ENCODE results near the gene MVD.

MVD gene, protein sequence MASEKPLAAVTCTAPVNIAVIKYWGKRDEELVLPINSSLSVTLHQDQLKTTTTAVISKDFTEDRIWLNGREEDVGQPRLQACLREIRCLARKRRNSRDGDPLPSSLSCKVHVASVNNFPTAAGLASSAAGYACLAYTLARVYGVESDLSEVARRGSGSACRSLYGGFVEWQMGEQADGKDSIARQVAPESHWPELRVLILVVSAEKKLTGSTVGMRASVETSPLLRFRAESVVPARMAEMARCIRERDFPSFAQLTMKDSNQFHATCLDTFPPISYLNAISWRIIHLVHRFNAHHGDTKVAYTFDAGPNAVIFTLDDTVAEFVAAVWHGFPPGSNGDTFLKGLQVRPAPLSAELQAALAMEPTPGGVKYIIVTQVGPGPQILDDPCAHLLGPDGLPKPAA

DNA sequence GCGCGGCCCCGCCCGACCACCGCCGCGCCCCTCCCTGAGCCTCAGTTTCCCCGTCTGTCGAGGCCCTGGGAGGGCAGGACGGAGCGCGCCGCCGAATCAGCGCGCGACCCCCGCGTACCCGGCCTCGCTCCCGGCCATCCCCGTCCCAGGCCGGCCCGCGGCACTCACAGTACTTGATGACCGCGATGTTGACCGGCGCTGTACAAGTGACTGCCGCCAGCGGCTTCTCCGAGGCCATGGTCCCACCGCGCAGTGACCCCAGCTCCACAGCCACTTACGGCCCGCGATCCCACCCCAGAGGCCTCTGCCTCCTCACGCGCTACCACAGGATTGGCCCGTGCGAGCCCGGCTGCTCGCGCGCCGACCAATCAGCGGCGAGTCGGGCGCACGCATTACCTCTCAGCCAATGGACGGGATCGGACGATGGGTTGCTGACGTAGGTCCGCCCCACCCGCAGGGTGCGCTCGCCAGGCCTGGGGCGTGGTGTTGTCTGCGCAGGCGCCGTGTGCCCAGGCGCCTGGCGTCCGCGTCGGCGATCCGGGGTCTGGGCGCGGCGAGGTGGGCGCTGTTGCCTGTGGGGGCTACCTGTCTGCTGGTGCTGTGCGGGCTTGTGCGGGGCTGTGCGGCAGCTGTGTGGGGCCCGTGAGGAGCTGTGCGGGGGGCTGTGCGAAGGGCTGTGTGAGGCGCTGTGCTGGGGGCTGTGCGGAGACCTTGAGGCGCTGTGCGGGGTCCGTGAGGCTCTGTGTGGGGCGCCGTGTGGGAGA is at the start of gene MVD:
Gene MVD (minus strand): TSS at position 249 of the 764 bp plus-strand sequence. CDS start 11 bp downstream, at position 238.
- DNase-seq (ENCODE audit: low spot score) = peak; percentile 98

GRCh38 chr16:88712362-88712979 is 49.6 kb upstream of the MVD start:
- DNase-seq (ENCODE audit: low spot score) = no peak

- no peak for DNase-seq (ENCODE audit: low spot score)
Observed at GRCh38 chr16:88711750-88712340, 49.0 kb upstream of the MVD start.

DNA sequence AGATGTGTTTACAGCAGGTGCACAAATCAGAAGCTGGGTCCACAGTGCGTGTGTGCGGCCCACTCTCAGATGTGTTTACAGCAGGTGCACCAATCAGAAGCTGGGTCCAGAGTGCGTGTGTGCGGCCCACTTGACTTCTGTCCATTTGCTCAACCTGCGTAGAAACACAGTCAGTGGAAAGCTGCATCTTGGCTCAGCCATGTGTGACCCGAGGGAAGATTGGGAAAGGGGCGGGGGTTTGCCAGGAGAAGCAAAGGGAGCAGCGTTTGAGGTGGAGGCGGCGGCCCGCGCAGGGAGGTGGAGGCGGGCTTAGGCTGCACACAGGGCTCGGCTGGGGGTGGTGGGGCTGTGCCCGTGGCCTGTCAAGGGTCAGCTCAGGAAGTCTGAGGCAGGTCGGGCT is 47.7 kb upstream of the MVD start:
- DNase-seq (ENCODE audit: low spot score) = no peak

GRCh38 chr16:88706965-88707826 is 44.3 kb upstream of the MVD start:
- peak; percentile 9 for DNase-seq (ENCODE audit: low spot score)

- peak; percentile 86 for DNase-seq (ENCODE audit: low spot score)
Observed at GRCh38 chr16:88706229-88706964, 43.5 kb upstream of the MVD start, which contains the start of the genes CTU2 and RNF166. Gene CTU2, plus strand, starts transcription at chr16:88706503. Its CDS starts 28 bp downstream, at chr16:88706531. Gene RNF166, minus strand, starts transcription at chr16:88706408. Its CDS starts 83 bp downstream, at chr16:88706325.

GRCh38 chr16:88705801-88706228 is 42.9 kb upstream of the MVD start:
- DNase-seq (ENCODE audit: low spot score) = peak; percentile 18

DNA sequence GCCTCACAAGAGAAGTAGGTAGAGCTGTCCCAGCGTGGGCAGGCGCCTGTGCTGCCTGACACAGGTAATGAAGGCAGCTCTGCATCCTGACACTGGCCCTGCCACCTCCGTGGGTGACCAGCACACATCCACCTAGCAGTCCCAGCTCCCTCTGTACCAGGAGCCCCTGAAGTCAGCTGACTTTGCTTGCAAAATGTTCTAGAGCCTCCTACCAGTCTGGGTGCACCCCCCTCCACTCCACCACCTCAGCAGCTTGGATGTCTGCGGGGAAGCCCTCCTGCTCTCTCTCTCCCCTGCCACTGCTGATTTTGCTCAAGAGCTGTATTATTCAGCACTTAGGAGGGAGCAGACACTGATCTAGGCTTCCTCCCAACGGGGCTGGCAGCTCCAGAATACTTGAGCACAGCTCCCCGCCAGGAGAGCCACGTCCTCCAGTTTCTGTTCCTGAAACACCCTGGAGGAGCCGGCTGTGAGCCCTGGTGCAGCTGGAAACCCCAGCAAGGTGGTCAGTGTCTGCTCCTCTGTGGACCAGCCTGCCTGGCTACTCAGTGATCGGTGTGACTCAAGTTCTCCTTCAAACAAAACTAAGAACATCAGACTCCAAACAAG is 42.3 kb upstream of the MVD start:
- DNase-seq (ENCODE audit: low spot score) = peak; percentile 25

DNA sequence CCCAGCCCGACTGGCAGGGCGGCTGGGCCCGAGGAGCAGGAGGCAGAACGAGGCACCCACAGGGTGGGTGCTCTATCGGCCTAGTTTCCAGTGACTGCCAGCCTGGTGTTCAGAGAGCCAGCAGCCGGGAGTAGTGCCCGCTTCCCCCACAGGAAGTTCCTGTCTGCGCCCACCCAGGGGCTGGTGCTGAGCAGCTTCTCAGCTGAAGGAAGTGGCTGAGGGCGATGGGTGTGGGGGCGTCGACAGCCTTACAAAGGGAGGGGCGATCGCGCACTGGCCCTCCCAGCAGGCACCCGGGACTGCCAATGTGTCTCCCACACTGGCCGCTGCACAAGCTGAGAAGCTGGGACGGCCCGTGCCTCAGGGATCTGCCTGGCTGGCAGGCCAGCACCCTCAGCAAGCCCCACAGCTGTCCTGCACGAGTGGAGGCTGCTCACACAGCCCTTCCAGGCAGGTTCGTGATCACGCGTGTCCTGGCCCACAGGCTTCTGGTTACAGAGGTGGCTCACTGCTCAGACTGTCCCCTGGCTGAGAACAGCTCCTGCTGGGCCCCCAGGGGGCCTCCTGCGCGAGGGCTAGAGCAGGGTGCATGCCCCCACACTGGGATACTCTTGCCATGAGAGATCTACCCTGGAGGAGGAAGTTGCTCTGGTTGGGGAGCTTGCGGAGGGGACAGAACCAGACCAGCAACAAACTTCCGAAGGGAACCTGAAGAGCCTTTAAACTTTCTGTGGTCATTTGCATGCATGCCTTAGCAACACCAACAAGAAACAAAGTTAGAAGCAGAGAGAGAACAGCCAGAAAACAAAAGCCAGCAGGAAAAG is 40.8 kb upstream of the MVD start:
- no peak for DNase-seq (ENCODE audit: low spot score)

DNA sequence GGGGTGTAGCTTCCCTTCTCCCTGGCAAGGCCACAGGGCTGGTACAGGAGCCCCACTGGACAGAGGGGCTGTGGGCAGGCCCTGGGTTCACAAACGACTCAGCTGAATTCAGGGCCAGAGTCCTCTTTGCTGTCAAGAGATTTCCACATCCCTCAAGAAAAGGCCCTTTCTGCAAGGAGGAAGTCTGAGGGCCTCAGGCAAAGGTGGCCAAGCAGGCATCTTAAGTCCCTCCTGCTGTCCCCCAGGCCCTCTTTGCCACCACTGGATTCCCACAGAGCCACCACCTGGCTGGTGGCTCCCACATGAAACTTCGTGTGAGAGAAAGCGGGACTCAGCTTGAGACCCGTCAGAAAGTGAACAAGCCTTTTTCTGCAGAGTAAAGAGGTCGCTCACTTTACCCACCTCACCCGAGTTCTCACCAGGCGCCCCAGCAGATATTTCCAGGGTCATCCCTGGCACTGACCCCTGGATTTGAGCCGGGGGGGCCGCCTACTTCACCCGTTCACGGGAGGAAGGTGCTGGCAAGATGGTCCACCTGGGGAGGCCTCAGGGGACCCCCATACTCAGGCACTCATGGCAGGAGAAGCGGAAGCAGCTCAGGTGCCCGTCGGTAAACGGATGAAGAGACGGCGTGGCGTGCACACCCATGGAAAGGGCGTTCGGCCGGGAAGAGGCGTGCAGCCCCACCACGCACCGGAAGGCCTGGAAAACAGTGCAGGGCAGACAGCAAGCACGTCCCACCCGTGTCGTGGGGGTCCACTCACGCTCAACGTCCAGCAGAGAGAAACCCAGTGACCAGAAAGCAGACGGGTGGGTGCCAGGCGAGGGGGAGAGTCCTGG is 39.7 kb upstream of the MVD start:
- DNase-seq (ENCODE audit: low spot score) = no peak

GRCh38 chr16:88701581-88702370 is 38.9 kb upstream of the MVD start:
- DNase-seq (ENCODE audit: low spot score) = no peak

- DNase-seq (ENCODE audit: low spot score) = peak; percentile 41
Observed at GRCh38 chr16:88700636-88701482, 38.0 kb upstream of the MVD start.

- DNase-seq (ENCODE audit: low spot score) = no peak
Observed at GRCh38 chr16:88700322-88700635, 37.4 kb upstream of the MVD start.

- no peak for DNase-seq (ENCODE audit: low spot score)
Observed at GRCh38 chr16:88699180-88699579, 36.3 kb upstream of the MVD start.

- DNase-seq (ENCODE audit: low spot score) = no peak
Observed at GRCh38 chr16:88698646-88699045, 35.8 kb upstream of the MVD start.

DNA sequence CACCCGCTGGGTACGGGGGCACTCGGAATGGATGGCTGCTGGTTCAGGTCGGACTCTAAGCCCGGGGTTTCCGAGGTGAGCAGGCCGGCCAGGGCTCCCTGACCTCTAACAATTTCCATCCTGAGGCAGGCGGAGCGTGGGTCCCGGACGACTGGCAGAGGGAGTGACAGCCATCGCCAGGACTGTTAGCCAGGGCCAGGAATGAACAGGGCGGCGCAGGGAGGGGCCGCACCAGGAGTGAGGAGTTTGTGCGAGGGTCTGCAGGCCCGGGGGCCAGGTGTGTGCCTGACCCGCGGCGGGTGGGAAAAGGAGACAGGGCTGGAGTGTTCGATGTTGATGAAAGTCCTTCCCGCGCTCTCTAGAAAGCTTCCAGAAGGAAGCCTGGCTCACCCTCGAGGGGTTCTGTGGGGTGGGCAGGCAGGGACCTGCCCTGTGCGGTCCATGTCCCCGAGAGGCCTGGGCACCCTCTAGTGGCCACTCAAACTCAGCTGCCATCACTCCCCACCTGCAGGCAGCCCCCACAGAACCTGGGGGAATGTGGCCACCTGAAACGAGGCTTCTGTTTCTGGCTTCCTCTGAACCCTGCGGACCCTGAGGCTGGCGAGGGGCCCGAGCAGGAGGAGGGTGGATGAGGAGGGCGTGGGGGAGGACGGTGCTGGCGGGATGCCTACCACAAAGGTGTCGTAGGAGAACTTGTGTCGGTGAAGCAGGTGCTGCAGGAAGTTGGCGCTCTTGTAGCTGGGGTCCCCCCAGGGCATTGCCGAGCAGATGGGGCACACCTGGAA is 35.1 kb upstream of the MVD start:
- no peak for DNase-seq (ENCODE audit: low spot score)
